Mucosa of descending colon (tissue), 3 donors: ENCODE results near the gene QRFPR. TPM values are rescaled to one million over a fixed set of nuclear protein-coding genes. Genes with fewer than 3 reads are reported as not detected.
"Not testable (repeated sequence)": the region's sequence is repeated elsewhere in the genome, so short reads cannot be mapped to it uniquely, and the experiment has no call there.

Experiments
- ATAC-seq: fragments of 200-7000 bp; cut with Tn5 transposase; one replicate; pipeline ENCODE4 v1.9.1; 2020; ENCODE audit warnings: mild to moderate bottlenecking, moderate library complexity
- DNase-seq, 3 donors: peaks; one replicate each; pipeline ENCODE4 v3.0.0-alpha.2; 2020
- H3K36me3 ChIP-seq: fragments of 200-600 bp; one replicate; pipeline ENCODE4 v1.8.0; 2021; ENCODE audit warnings: low read depth, mild to moderate bottlenecking
- H3K4me1 ChIP-seq: fragments of 200-600 bp; one replicate; pipeline ENCODE4 v1.8.0; 2021; ENCODE audit warnings: low read depth, mild to moderate bottlenecking
- H3K4me3 ChIP-seq: fragments of 200-600 bp; one replicate; pipeline ENCODE4 v1.8.0; 2021; ENCODE audit warnings: mild to moderate bottlenecking
- H3K9me3 ChIP-seq: fragments of 200-600 bp; one replicate; pipeline ENCODE4 v1.8.0; 2021; ENCODE audit warnings: mild to moderate bottlenecking
- CTCF ChIP-seq: fragments of 200-600 bp; IDR thresholded peaks from one replicate; pipeline ENCODE4 v1.8.0; 2022; ENCODE audit warnings: antibody characterized with exemption, mild to moderate bottlenecking
- intact Hi-C, 2 donors: fragments of 100-400 bp; cut with DNase I in 1 of 2; cut with micrococcal nuclease in 1 of 2; formaldehyde crosslinking; loops; one replicate each; pipeline versions ENCODE4 v1.11.0 to v1.11.1; 2022; cut with DNase I, micrococcal nuclease
- total RNA-seq, 3 donors: library from RNA; stranded (reverse); fragmentation: NEBNext Ultra II Directional in 2 of 3; extraction: Animal tissue kit (Norgen Biotek cat#: 25700) in 2 of 3; gene quantifications; one replicate each; pipeline versions ENCODE4 v1.2.1 to v1.2.4, GENCODE V29; 2021 to 2023
- donor health status: DM: no; HTN: no; CAD: no; lungs with moderate emphysema.
- donor health status: DM: no; HTN: no; CAD: no.
- donor health status: DM: no; HTN: yes; CAD: no.

Gene QRFPR
- total RNA-seq, 3 donors from 2014 or later, result not detected

DNA sequence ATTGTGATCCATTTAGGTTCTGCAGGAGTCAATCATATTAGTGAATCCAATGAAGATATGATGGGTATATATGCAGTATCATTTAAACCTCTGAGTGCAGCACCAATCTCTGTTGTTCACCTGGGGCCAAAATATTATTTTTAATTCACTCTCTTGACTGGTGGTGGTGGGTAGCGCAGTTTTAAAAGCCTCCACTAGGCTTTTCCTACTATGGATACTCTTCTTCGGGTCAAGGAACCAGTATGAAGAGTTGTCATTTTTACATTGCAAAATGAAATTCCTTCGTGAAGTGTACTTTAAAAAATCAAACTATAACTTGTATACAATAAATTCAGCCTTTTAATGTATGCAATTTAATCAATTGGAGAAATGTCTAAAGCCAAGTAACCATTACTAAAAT lies 56.5 kb downstream of the QRFPR start:
- DNase-seq, result no peak
- intact Hi-C loops, result no loop called here
- H3K4me3 ChIP-seq, result no peak overlapping the region
- TF ChIP-seq CTCF, result no peak
- H3K4me1 ChIP-seq, result no peaks in the 10 kb centered on the region
- no peaks in the 10 kb centered on the region for H3K9me3 ChIP-seq
- no peak for ATAC-seq
- no peaks in the 10 kb centered on the region for H3K36me3 ChIP-seq

- no peak for DNase-seq
- TF ChIP-seq CTCF, result no peak
- no peaks in the 10 kb centered on the region for H3K4me1 ChIP-seq
- H3K4me3 ChIP-seq, result no peak overlapping the region
- ATAC-seq, result no peak
- no peaks in the 10 kb centered on the region for H3K36me3 ChIP-seq
- H3K9me3 ChIP-seq, result no peaks in the 10 kb centered on the region
- intact Hi-C loops, result no loop called here
Measured at GRCh38 chr4:121321466-121321865, 59.4 kb downstream of the QRFPR start.

DNA sequence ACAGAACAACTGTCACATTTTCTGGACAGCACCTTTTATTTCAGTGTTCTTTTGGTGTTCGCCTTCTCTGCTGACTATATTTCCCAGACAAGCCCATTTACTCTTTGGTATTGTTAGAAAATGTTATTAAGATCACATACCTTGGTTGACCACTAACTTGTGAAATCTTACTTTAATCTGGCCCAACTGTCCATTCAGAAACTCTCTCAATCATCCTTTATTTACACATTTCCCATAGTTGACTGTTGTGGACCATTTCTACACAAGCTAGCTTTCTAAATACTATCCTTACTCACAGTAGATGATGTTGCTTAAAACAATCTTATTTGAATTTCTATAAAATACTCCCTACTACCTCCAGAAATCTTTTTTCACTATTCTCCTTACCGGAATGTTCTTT lies 64.7 kb downstream of the QRFPR start:
- Histone ChIP-seq H3K4me3 (no peak overlapping the region), H3K4me1 (no peaks in the 10 kb centered on the region), H3K9me3 (no peaks in the 10 kb centered on the region), H3K36me3 (no peaks in the 10 kb centered on the region)
- intact Hi-C loops, result no loop called here
- ATAC-seq (no peak), DNase-seq (no peak)
- TF ChIP-seq CTCF, result no peak

GRCh38 chr4:121313430-121313829 lies 67.4 kb downstream of the QRFPR start:
- ATAC-seq, H3K36me3 ChIP-seq, H3K9me3 ChIP-seq, intact Hi-C loops, H3K4me1 ChIP-seq, DNase-seq, H3K4me3 ChIP-seq: not testable (repeated sequence)

DNA sequence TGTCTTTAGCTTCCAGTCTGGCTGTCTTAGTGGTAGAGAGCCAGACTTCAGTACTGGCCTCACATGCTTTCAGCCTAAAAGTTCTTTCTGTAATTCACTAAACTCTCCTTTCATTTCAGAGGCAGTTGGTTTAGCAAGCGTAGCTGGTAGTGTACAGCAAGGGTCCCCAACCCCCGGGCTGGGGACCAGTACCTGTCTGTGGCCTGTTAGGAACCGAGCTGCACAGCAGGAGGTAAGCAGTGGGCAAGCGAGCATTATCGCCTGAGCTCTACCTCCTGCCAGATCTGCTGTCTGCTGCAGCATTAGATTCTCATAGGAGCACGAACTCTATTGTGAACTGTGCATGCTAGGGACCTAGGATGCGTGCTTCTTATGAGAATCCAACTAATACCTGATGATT lies 72.0 kb downstream of the QRFPR start:
- ATAC-seq (no peak), DNase-seq (no peak)
- intact Hi-C loops, result no loop called here
- Histone ChIP-seq H3K4me3 (no peak overlapping the region), H3K36me3 (no peaks in the 10 kb centered on the region), H3K9me3 (no peaks in the 10 kb centered on the region), H3K4me1 (peaks cover 8% of the 10 kb centered on the region)
- no peak for TF ChIP-seq CTCF

DNA sequence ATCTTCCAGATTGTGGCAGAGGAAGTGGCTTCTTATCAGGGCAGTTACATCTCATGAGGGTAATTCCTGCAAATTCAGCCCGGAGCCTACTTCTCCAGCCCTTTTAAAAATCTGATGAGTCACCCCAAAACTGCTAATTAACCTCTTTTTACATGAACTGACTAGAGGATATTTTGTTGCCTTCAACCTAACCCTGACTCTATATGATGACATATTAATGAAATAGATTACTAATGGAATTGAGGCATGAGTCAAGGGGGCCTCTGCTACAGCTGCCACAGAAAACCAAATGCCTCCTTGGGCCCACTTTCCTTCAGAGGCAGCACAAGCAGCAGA lies 72.5 kb downstream of the QRFPR start:
- no peak for TF ChIP-seq CTCF
- Histone ChIP-seq H3K36me3 (no peaks in the 10 kb centered on the region), H3K4me3 (no peak overlapping the region), H3K9me3 (no peaks in the 10 kb centered on the region), H3K4me1 (peaks cover 12% of the 10 kb centered on the region)
- DNase-seq (no peak), ATAC-seq (no peak)
- intact Hi-C loops, result no loop called here
